H9 (cell line): ENCODE data around the gene PCMT1. TPM values are rescaled to one million over a fixed set of nuclear protein-coding genes. Genes with fewer than 3 reads are reported as not detected.

ENCODE experiments used
- DNase-seq: peaks from one replicate; pipeline ENCODE4 v3.0.0-alpha.2; 2017
- H2AFZ ChIP-seq: one replicate; pipeline ENCODE4 v1.6.1; 2013; ENCODE audit warnings: mild to moderate bottlenecking, low read length, control low read depth, moderate library complexity
- H2AK5ac ChIP-seq: 2 replicates; pipeline ENCODE4 v1.6.1; 2013; ENCODE audit warnings: low read length, control low read depth, mixed read lengths; ENCODE audit not compliant: insufficient read length
- H2BK120ac ChIP-seq: one replicate; pipeline ENCODE4 v1.6.1; 2013; ENCODE audit warnings: low read depth, mild to moderate bottlenecking, low read length, control low read depth, inconsistent platforms; ENCODE audit not compliant: poor library complexity, severe bottlenecking
- H2BK12ac ChIP-seq: 2 replicates; pipeline ENCODE4 v1.6.1; 2013; ENCODE audit warnings: low read length, control low read depth, mixed read lengths, low read depth; ENCODE audit not compliant: insufficient read length
- H2BK15ac ChIP-seq: 2 replicates; pipeline ENCODE4 v1.6.1; 2013; ENCODE audit warnings: low read depth, low read length, control low read depth
- H2BK20ac ChIP-seq: one replicate; pipeline ENCODE4 v1.6.1; 2013; ENCODE audit warnings: low read depth, mild to moderate bottlenecking, low read length, control low read depth, inconsistent platforms; ENCODE audit not compliant: poor library complexity, severe bottlenecking
- H2BK5ac ChIP-seq: 2 replicates; pipeline ENCODE4 v1.6.1; 2013; ENCODE audit warnings: low read length, control low read depth, mixed read lengths; ENCODE audit not compliant: insufficient read length
- H3K14ac ChIP-seq: 2 replicates; pipeline ENCODE4 v1.6.1; 2013; ENCODE audit warnings: low read length, control low read depth; ENCODE audit not compliant: insufficient read depth
- H3K18ac ChIP-seq: 2 replicates; pipeline ENCODE4 v1.6.1; 2013; ENCODE audit warnings: low read depth, mild to moderate bottlenecking, mixed read lengths, low read length, control low read depth; ENCODE audit not compliant: insufficient read length
- H3K23ac ChIP-seq: 2 replicates; pipeline ENCODE4 v1.6.1; 2013; ENCODE audit warnings: low read length, control low read depth, mixed read lengths, low read depth; ENCODE audit not compliant: insufficient read length
- H3K23me2 ChIP-seq: 2 replicates; pipeline ENCODE4 v1.6.1; 2013; ENCODE audit warnings: low read depth, mild to moderate bottlenecking, mixed read lengths, low read length, control low read depth; ENCODE audit not compliant: insufficient read length, poor library complexity, severe bottlenecking
- H3K27ac ChIP-seq: 2 replicates; pipeline ENCODE4 v1.5.1; 2013; ENCODE audit warnings: low read length, control low read depth, mixed read lengths, low read depth; ENCODE audit not compliant: insufficient read length
- H3K27me3 ChIP-seq: 2 replicates; pipeline ENCODE4 v1.6.1; 2013; ENCODE audit warnings: low read length, control low read depth, inconsistent platforms; ENCODE audit not compliant: insufficient read depth
- H3K4ac ChIP-seq: 2 replicates; pipeline ENCODE4 v1.6.1; 2013; ENCODE audit warnings: low read depth, mild to moderate bottlenecking, control low read depth, inconsistent platforms, low read length, moderate library complexity
- H3K4me1 ChIP-seq: 2 replicates; pipeline ENCODE4 v1.6.1; 2013; ENCODE audit warnings: low read length, control low read depth, inconsistent platforms; ENCODE audit not compliant: insufficient read depth
- H3K4me2 ChIP-seq: 2 replicates; pipeline ENCODE4 v1.6.1; 2013; ENCODE audit warnings: low read length, control low read depth, mixed read lengths; ENCODE audit not compliant: insufficient read length, insufficient read depth
- H3K56ac ChIP-seq: 2 replicates; pipeline ENCODE4 v1.6.1; 2013; ENCODE audit warnings: low read depth, mild to moderate bottlenecking, mixed read lengths, low read length, control low read depth; ENCODE audit not compliant: insufficient read length
- H3K79me1 ChIP-seq: 2 replicates; pipeline ENCODE4 v1.6.1; 2013; ENCODE audit warnings: low read depth, mild to moderate bottlenecking, moderate library complexity, low read length, control low read depth, inconsistent platforms; ENCODE audit not compliant: insufficient read depth, poor library complexity, severe bottlenecking
- H3K79me2 ChIP-seq: 2 replicates; pipeline ENCODE4 v1.6.1; 2013; ENCODE audit warnings: low read length, control low read depth, inconsistent platforms; ENCODE audit not compliant: insufficient read depth
- H3K9ac ChIP-seq: 2 replicates; pipeline ENCODE4 v1.6.1; 2013; ENCODE audit warnings: low read length, control low read depth, mixed read lengths; ENCODE audit not compliant: insufficient read length; ENCODE audit errors: extremely low read depth
- H3K9me3 ChIP-seq: one replicate; pipeline ENCODE4 v1.6.1; 2013; ENCODE audit warnings: low read depth, low read length, inconsistent platforms; ENCODE audit not compliant: control insufficient read depth
- H3T11ph ChIP-seq: one replicate; pipeline ENCODE4 v1.6.1; 2013; ENCODE audit warnings: mild to moderate bottlenecking, low read length, control low read depth, inconsistent platforms
- H4K20me1 ChIP-seq: one replicate; pipeline ENCODE4 v1.6.1; 2013; ENCODE audit not compliant: control insufficient read depth, insufficient read length, insufficient read depth
- H4K5ac ChIP-seq: 2 replicates; pipeline ENCODE4 v1.6.1; 2013; ENCODE audit warnings: low read depth, mild to moderate bottlenecking, mixed read lengths, low read length, control low read depth; ENCODE audit not compliant: insufficient read length
- H4K8ac ChIP-seq: replicated peaks from 2 replicates; pipeline ENCODE4 v1.6.1; 2013; ENCODE audit warnings: low read length, control low read depth, mixed read lengths, low read depth; ENCODE audit not compliant: insufficient read length
- H4K91ac ChIP-seq: 2 replicates; pipeline ENCODE4 v1.6.1; 2013; ENCODE audit warnings: low read depth, mild to moderate bottlenecking, moderate library complexity, mixed read lengths, low read length, control low read depth; ENCODE audit not compliant: insufficient read length
- H3K27ac Mint-ChIP-seq, 3 experiments: 2 replicates in 2 of 3; 3 replicates in 1 of 3; pipeline ENCODE4 v1.8.0; 2020 to 2021; ENCODE audit warnings: mixed read lengths in 3 of 3, mild to moderate bottlenecking in 1 of 3, moderate library complexity in 1 of 3
- H3K27me3 Mint-ChIP-seq: 2 replicates; pipeline ENCODE4 v1.8.0; 2021; ENCODE audit warnings: low read depth, mild to moderate bottlenecking, moderate library complexity, mixed read lengths
- H3K36me3 Mint-ChIP-seq, 3 experiments: 2 replicates in 2 of 3; 3 replicates in 1 of 3; pipeline ENCODE4 v1.8.0; 2020 to 2021; ENCODE audit warnings: low read depth in 3 of 3, mixed read lengths in 3 of 3; ENCODE audit not compliant: insufficient read depth in 1 of 3
- H3K4me1 Mint-ChIP-seq, 2 experiments: 2 replicates each; pipeline ENCODE4 v1.8.0; 2020; ENCODE audit warnings: mixed read lengths in 2 of 2
- H3K4me3 Mint-ChIP-seq, 2 experiments: 2 replicates in 1 of 2; 3 replicates in 1 of 2; pipeline ENCODE4 v1.8.0; 2020 to 2021; ENCODE audit warnings: mild to moderate bottlenecking in 2 of 2, mixed read lengths in 2 of 2, moderate library complexity in 1 of 2
- H3K9me3 Mint-ChIP-seq, 2 experiments: 2 replicates in 1 of 2; 3 replicates in 1 of 2; pipeline ENCODE4 v1.8.0; 2020; ENCODE audit warnings: mild to moderate bottlenecking in 2 of 2, mixed read lengths in 2 of 2, moderate library complexity in 1 of 2
- CTCF ChIP-seq: fragments of 200-600 bp; sonication (generic); conservative IDR thresholded peaks from 3 replicates; pipeline ENCODE4 v1.8.0; 2021; ENCODE audit warnings: antibody characterized with exemption, mild to moderate bottlenecking
- WGBS: extraction: QIAGEN DNeasy Blood & Tissue Kit; methylation state at CpG from one replicate; pipeline ENCODE4 v1.1.7; 2013; ENCODE audit warnings: missing lambda C conversion rate, low lambda C conversion rate, mixed read lengths; ENCODE audit not compliant: insufficient read length; ENCODE audit errors: extremely low coverage; 5-methylcytosine and 5-hydroxymethylcytosine counted together
- total RNA-seq: library from RNA; stranded (reverse); gene quantifications from 2 replicates; pipeline ENCODE4 v1.2.1, GENCODE V29; 2021

PCMT1 gene
- total RNA-seq, 1 experiment from 2014 or later: 98.3 TPM

GRCh38 chr6:149859368-149859767 is 109.8 kb downstream of the PCMT1 start:
- no peak overlapping the region for H3K18ac ChIP-seq
- no peak overlapping the region for H2BK120ac ChIP-seq
- peaks cover 2% of the 10 kb centered on the region for H3K79me1 ChIP-seq
- no peak overlapping the region for H3K27ac Mint-ChIP-seq
- no peaks in the 10 kb centered on the region for H3K27me3 ChIP-seq
- H2BK15ac ChIP-seq: no peak overlapping the region
- H3K56ac ChIP-seq: no peak overlapping the region
- H3K4me2 ChIP-seq: no peak overlapping the region
- H3K9ac ChIP-seq: no peak overlapping the region
- no peak for DNase-seq
- peaks cover 11% of the 10 kb centered on the region for H3K23me2 ChIP-seq
- H3K9me3 Mint-ChIP-seq: no peaks in the 10 kb centered on the region
- H3K27ac ChIP-seq: no peak overlapping the region
- H2BK5ac ChIP-seq: no peak overlapping the region
- no peak overlapping the region for H3K23ac ChIP-seq
- no peak overlapping the region for H3K4ac ChIP-seq
- no peak overlapping the region for H4K8ac ChIP-seq
- H3K14ac ChIP-seq: no peak overlapping the region
- peaks cover 19% of the 10 kb centered on the region for H3K27me3 Mint-ChIP-seq
- peaks cover 2% of the 10 kb centered on the region; the same call in 1 of the 2 replicates for H3K4me1 ChIP-seq
- no CpG with 5 or more reads among the region's 7 CpGs for WGBS
- H4K20me1 ChIP-seq: peaks cover 3% of the 10 kb centered on the region
- TF ChIP-seq CTCF: no peak
- no peaks in the 10 kb centered on the region for H3K79me2 ChIP-seq
- H4K91ac ChIP-seq: no peak overlapping the region
- H2AFZ ChIP-seq: no peak overlapping the region
- H2BK20ac ChIP-seq: no peak overlapping the region
- H3K36me3 Mint-ChIP-seq: no peaks in the 10 kb centered on the region; a peak in 1 of 7 replicates
- H2AK5ac ChIP-seq: no peak overlapping the region
- no peak overlapping the region for H3T11ph ChIP-seq
- no peak overlapping the region for H2BK12ac ChIP-seq
- H3K4me3 Mint-ChIP-seq: no peak overlapping the region
- no peak overlapping the region for H4K5ac ChIP-seq
- peaks cover 56 to 58% of the 10 kb centered on the region in 2 experiments for H3K4me1 Mint-ChIP-seq
- H3K9me3 ChIP-seq: no peaks in the 10 kb centered on the region
